H9 (cell line): ENCODE measurements around the gene PLXNC1. TPM values are rescaled to one million over a fixed set of nuclear protein-coding genes. Genes with fewer than 3 reads are reported as not detected.

ENCODE experiments used
- DNase-seq: peaks from one replicate; pipeline ENCODE4 v3.0.0-alpha.2; 2017
- H2AFZ ChIP-seq: one replicate; pipeline ENCODE4 v1.6.1; 2013; ENCODE audit warnings: mild to moderate bottlenecking, low read length, control low read depth, moderate library complexity
- H2AK5ac ChIP-seq: 2 replicates; pipeline ENCODE4 v1.6.1; 2013; ENCODE audit warnings: low read length, control low read depth, mixed read lengths; ENCODE audit not compliant: insufficient read length
- H2BK120ac ChIP-seq: one replicate; pipeline ENCODE4 v1.6.1; 2013; ENCODE audit warnings: low read depth, mild to moderate bottlenecking, low read length, control low read depth, inconsistent platforms; ENCODE audit not compliant: poor library complexity, severe bottlenecking
- H2BK12ac ChIP-seq: 2 replicates; pipeline ENCODE4 v1.6.1; 2013; ENCODE audit warnings: low read length, control low read depth, mixed read lengths, low read depth; ENCODE audit not compliant: insufficient read length
- H2BK15ac ChIP-seq: 2 replicates; pipeline ENCODE4 v1.6.1; 2013; ENCODE audit warnings: low read depth, low read length, control low read depth
- H2BK20ac ChIP-seq: one replicate; pipeline ENCODE4 v1.6.1; 2013; ENCODE audit warnings: low read depth, mild to moderate bottlenecking, low read length, control low read depth, inconsistent platforms; ENCODE audit not compliant: poor library complexity, severe bottlenecking
- H2BK5ac ChIP-seq: 2 replicates; pipeline ENCODE4 v1.6.1; 2013; ENCODE audit warnings: low read length, control low read depth, mixed read lengths; ENCODE audit not compliant: insufficient read length
- H3K14ac ChIP-seq: 2 replicates; pipeline ENCODE4 v1.6.1; 2013; ENCODE audit warnings: low read length, control low read depth; ENCODE audit not compliant: insufficient read depth
- H3K18ac ChIP-seq: 2 replicates; pipeline ENCODE4 v1.6.1; 2013; ENCODE audit warnings: low read depth, mild to moderate bottlenecking, mixed read lengths, low read length, control low read depth; ENCODE audit not compliant: insufficient read length
- H3K23ac ChIP-seq: 2 replicates; pipeline ENCODE4 v1.6.1; 2013; ENCODE audit warnings: low read length, control low read depth, mixed read lengths, low read depth; ENCODE audit not compliant: insufficient read length
- H3K23me2 ChIP-seq: 2 replicates; pipeline ENCODE4 v1.6.1; 2013; ENCODE audit warnings: low read depth, mild to moderate bottlenecking, mixed read lengths, low read length, control low read depth; ENCODE audit not compliant: insufficient read length, poor library complexity, severe bottlenecking
- H3K27ac ChIP-seq: 2 replicates; pipeline ENCODE4 v1.5.1; 2013; ENCODE audit warnings: low read length, control low read depth, mixed read lengths, low read depth; ENCODE audit not compliant: insufficient read length
- H3K27me3 ChIP-seq: 2 replicates; pipeline ENCODE4 v1.6.1; 2013; ENCODE audit warnings: low read length, control low read depth, inconsistent platforms; ENCODE audit not compliant: insufficient read depth
- H3K4ac ChIP-seq: 2 replicates; pipeline ENCODE4 v1.6.1; 2013; ENCODE audit warnings: low read depth, mild to moderate bottlenecking, control low read depth, inconsistent platforms, low read length, moderate library complexity
- H3K4me1 ChIP-seq: 2 replicates; pipeline ENCODE4 v1.6.1; 2013; ENCODE audit warnings: low read length, control low read depth, inconsistent platforms; ENCODE audit not compliant: insufficient read depth
- H3K4me2 ChIP-seq: 2 replicates; pipeline ENCODE4 v1.6.1; 2013; ENCODE audit warnings: low read length, control low read depth, mixed read lengths; ENCODE audit not compliant: insufficient read length, insufficient read depth
- H3K56ac ChIP-seq: 2 replicates; pipeline ENCODE4 v1.6.1; 2013; ENCODE audit warnings: low read depth, mild to moderate bottlenecking, mixed read lengths, low read length, control low read depth; ENCODE audit not compliant: insufficient read length
- H3K79me1 ChIP-seq: 2 replicates; pipeline ENCODE4 v1.6.1; 2013; ENCODE audit warnings: low read depth, mild to moderate bottlenecking, moderate library complexity, low read length, control low read depth, inconsistent platforms; ENCODE audit not compliant: insufficient read depth, poor library complexity, severe bottlenecking
- H3K79me2 ChIP-seq: 2 replicates; pipeline ENCODE4 v1.6.1; 2013; ENCODE audit warnings: low read length, control low read depth, inconsistent platforms; ENCODE audit not compliant: insufficient read depth
- H3K9ac ChIP-seq: 2 replicates; pipeline ENCODE4 v1.6.1; 2013; ENCODE audit warnings: low read length, control low read depth, mixed read lengths; ENCODE audit not compliant: insufficient read length; ENCODE audit errors: extremely low read depth
- H3K9me3 ChIP-seq: one replicate; pipeline ENCODE4 v1.6.1; 2013; ENCODE audit warnings: low read depth, low read length, inconsistent platforms; ENCODE audit not compliant: control insufficient read depth
- H3T11ph ChIP-seq: one replicate; pipeline ENCODE4 v1.6.1; 2013; ENCODE audit warnings: mild to moderate bottlenecking, low read length, control low read depth, inconsistent platforms
- H4K20me1 ChIP-seq: one replicate; pipeline ENCODE4 v1.6.1; 2013; ENCODE audit not compliant: control insufficient read depth, insufficient read length, insufficient read depth
- H4K5ac ChIP-seq: 2 replicates; pipeline ENCODE4 v1.6.1; 2013; ENCODE audit warnings: low read depth, mild to moderate bottlenecking, mixed read lengths, low read length, control low read depth; ENCODE audit not compliant: insufficient read length
- H4K8ac ChIP-seq: replicated peaks from 2 replicates; pipeline ENCODE4 v1.6.1; 2013; ENCODE audit warnings: low read length, control low read depth, mixed read lengths, low read depth; ENCODE audit not compliant: insufficient read length
- H4K91ac ChIP-seq: 2 replicates; pipeline ENCODE4 v1.6.1; 2013; ENCODE audit warnings: low read depth, mild to moderate bottlenecking, moderate library complexity, mixed read lengths, low read length, control low read depth; ENCODE audit not compliant: insufficient read length
- H3K27ac Mint-ChIP-seq, 3 experiments: 2 replicates in 2 of 3; 3 replicates in 1 of 3; pipeline ENCODE4 v1.8.0; 2020 to 2021; ENCODE audit warnings: mixed read lengths in 3 of 3, mild to moderate bottlenecking in 1 of 3, moderate library complexity in 1 of 3
- H3K27me3 Mint-ChIP-seq: 2 replicates; pipeline ENCODE4 v1.8.0; 2021; ENCODE audit warnings: low read depth, mild to moderate bottlenecking, moderate library complexity, mixed read lengths
- H3K36me3 Mint-ChIP-seq, 3 experiments: 2 replicates in 2 of 3; 3 replicates in 1 of 3; pipeline ENCODE4 v1.8.0; 2020 to 2021; ENCODE audit warnings: low read depth in 3 of 3, mixed read lengths in 3 of 3; ENCODE audit not compliant: insufficient read depth in 1 of 3
- H3K4me1 Mint-ChIP-seq, 2 experiments: 2 replicates each; pipeline ENCODE4 v1.8.0; 2020; ENCODE audit warnings: mixed read lengths in 2 of 2
- H3K4me3 Mint-ChIP-seq, 2 experiments: 2 replicates in 1 of 2; 3 replicates in 1 of 2; pipeline ENCODE4 v1.8.0; 2020 to 2021; ENCODE audit warnings: mild to moderate bottlenecking in 2 of 2, mixed read lengths in 2 of 2, moderate library complexity in 1 of 2
- H3K9me3 Mint-ChIP-seq, 2 experiments: 2 replicates in 1 of 2; 3 replicates in 1 of 2; pipeline ENCODE4 v1.8.0; 2020; ENCODE audit warnings: mild to moderate bottlenecking in 2 of 2, mixed read lengths in 2 of 2, moderate library complexity in 1 of 2
- WGBS: extraction: QIAGEN DNeasy Blood & Tissue Kit; methylation state at CpG from one replicate; pipeline ENCODE4 v1.1.7; 2013; ENCODE audit warnings: missing lambda C conversion rate, low lambda C conversion rate, mixed read lengths; ENCODE audit not compliant: insufficient read length; ENCODE audit errors: extremely low coverage; 5-methylcytosine and 5-hydroxymethylcytosine counted together
- total RNA-seq: library from RNA; stranded (reverse); gene quantifications from 2 replicates; pipeline ENCODE4 v1.2.1, GENCODE V29; 2021
- TF ChIP-seq, protein P1 (sequence below): fragments of 200-600 bp; sonication (generic); conservative IDR thresholded peaks from 3 replicates; pipeline ENCODE4 v1.8.0; 2021; ENCODE audit warnings: antibody characterized with exemption, mild to moderate bottlenecking

The PLXNC1 gene
- total RNA-seq, 1 experiment from 2014 or later = 1.2 TPM

DNA sequence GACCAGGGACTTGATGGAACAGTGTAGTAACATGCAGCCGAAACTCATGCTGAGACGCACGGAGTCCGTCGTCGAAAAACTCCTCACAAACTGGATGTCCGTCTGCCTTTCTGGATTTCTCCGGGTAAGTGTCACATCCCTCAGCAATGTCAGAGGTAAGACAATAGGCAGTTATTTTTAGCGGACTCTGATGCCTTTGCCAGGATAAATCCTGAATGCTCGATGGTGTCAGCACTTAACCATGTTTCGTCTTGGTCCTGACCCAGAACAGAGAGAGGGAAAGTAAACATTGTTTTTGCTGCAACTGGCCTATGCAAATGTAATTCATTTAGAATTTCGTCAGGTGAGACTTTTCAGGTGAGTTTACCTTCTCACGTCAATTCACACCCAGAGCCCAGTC, 112.3 kb downstream of the PLXNC1 start:
- no peak overlapping the region for H4K8ac ChIP-seq
- no peak overlapping the region for H2AFZ ChIP-seq
- H2AK5ac ChIP-seq = no peak overlapping the region
- H3K27me3 ChIP-seq = no peaks in the 10 kb centered on the region
- DNase-seq = no peak
- H3K4me3 Mint-ChIP-seq = peak overlapping the region in 1 of 2 experiments; percentile 56; a peak in 3 of 5 replicates
- no peak overlapping the region for H3K23ac ChIP-seq
- H3K9ac ChIP-seq = no peak overlapping the region
- H4K20me1 ChIP-seq = no peaks in the 10 kb centered on the region
- no peak overlapping the region for H4K5ac ChIP-seq
- H2BK20ac ChIP-seq = no peak overlapping the region
- peak overlapping the region; percentile 81 for H3K27ac ChIP-seq
- peak overlapping the region; percentile 12 for H3K18ac ChIP-seq
- peaks cover 0 to 5% (median 2%) of the 10 kb centered on the region in 3 experiments; a peak in 4 of 7 replicates for H3K36me3 Mint-ChIP-seq
- peak overlapping the region; percentile 23 for H3K4me2 ChIP-seq
- H3K23me2 ChIP-seq = no peaks in the 10 kb centered on the region
- peaks cover 49 to 63% of the 10 kb centered on the region in 2 experiments for H3K4me1 Mint-ChIP-seq
- no peaks in the 10 kb centered on the region for H3K79me2 ChIP-seq
- no peak overlapping the region for H3K56ac ChIP-seq
- H3K27me3 Mint-ChIP-seq = peaks cover 12% of the 10 kb centered on the region
- no peak overlapping the region for H4K91ac ChIP-seq
- TF ChIP-seq, protein P1, sequence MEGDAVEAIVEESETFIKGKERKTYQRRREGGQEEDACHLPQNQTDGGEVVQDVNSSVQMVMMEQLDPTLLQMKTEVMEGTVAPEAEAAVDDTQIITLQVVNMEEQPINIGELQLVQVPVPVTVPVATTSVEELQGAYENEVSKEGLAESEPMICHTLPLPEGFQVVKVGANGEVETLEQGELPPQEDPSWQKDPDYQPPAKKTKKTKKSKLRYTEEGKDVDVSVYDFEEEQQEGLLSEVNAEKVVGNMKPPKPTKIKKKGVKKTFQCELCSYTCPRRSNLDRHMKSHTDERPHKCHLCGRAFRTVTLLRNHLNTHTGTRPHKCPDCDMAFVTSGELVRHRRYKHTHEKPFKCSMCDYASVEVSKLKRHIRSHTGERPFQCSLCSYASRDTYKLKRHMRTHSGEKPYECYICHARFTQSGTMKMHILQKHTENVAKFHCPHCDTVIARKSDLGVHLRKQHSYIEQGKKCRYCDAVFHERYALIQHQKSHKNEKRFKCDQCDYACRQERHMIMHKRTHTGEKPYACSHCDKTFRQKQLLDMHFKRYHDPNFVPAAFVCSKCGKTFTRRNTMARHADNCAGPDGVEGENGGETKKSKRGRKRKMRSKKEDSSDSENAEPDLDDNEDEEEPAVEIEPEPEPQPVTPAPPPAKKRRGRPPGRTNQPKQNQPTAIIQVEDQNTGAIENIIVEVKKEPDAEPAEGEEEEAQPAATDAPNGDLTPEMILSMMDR = no peak
- H2BK5ac ChIP-seq = no peak overlapping the region
- H3K9me3 Mint-ChIP-seq = peaks cover 0 to 2% of the 10 kb centered on the region in 2 experiments; a peak in 2 of 5 replicates
- peaks cover 18% of the 10 kb centered on the region; the same call in 1 of the 2 replicates for H3K4me1 ChIP-seq
- H2BK15ac ChIP-seq = no peak overlapping the region
- H2BK120ac ChIP-seq = no peak overlapping the region
- no peak overlapping the region for H3K4ac ChIP-seq
- H3K79me1 ChIP-seq = no peaks in the 10 kb centered on the region
- H3T11ph ChIP-seq = no peak overlapping the region
- no CpG with 5 or more reads among the region's 13 CpGs for WGBS
- H3K14ac ChIP-seq = peak overlapping the region; percentile 26; the same call in 1 of the 2 replicates
- peak overlapping the region; percentile 1 for H2BK12ac ChIP-seq
- H3K9me3 ChIP-seq = no peaks in the 10 kb centered on the region
- H3K27ac Mint-ChIP-seq = peak overlapping the region; percentile 73 to 99 (median 99)
